A673 (cell line): ENCODE data around the gene PDE10A.

ENCODE experiments used
- CTCF ChIP-seq: fragments of 300-800, 200-600 bp; sonication (generic); conservative IDR thresholded peaks from 2 replicates; pipeline ENCODE4 v1.5.1; 2017; ENCODE audit warnings: low read depth, mild to moderate bottlenecking, antibody characterized with exemption, low read length, moderate library complexity, mixed read lengths
- EZH2 ChIP-seq: fragments of 200-600 bp; sonication (generic); IDR thresholded peaks from 2 replicates; pipeline ENCODE4 v1.6.1; 2017; ENCODE audit warnings: borderline replicate concordance, low read depth, mild to moderate bottlenecking, mixed read lengths, antibody characterized with exemption, low read length; ENCODE audit not compliant: poor library complexity, severe bottlenecking

- no peak for TF ChIP-seq EZH2
- TF ChIP-seq CTCF: no peak
These were observed 361.4 kb downstream of the PDE10A start for GRCh38 chr6:165301372-165302246.
